Glomerular visceral epithelial cell (primary cell): ENCODE results near the gene MECR.
"Not testable (repeated sequence)": the region's sequence is repeated elsewhere in the genome, so short reads cannot be mapped to it uniquely, and the experiment has no call there.

Experiments used
- DNase-seq: peaks from one replicate; pipeline ENCODE4 v3.0.0-alpha.2; 2016; ENCODE audit errors: extremely low spot score

Gene MECR

GRCh38 chr1:29235955-29236711 lies 5.4 kb upstream of the MECR start, which contains the start of gene PTPRU:
Gene PTPRU, plus strand, starts transcription at chr1:29236522. Its CDS starts 123 bp downstream, at chr1:29236645.
- DNase-seq = peak; percentile 77

- DNase-seq = not testable (repeated sequence)
Observed at GRCh38 chr1:29234881-29235280, 4.1 kb upstream of the MECR start.

GRCh38 chr1:29234471-29234870 lies 3.7 kb upstream of the MECR start:
- DNase-seq = no peak

GRCh38 chr1:29233693-29234092 lies 3.0 kb upstream of the MECR start:
- DNase-seq = no peak

- no peak for DNase-seq
Observed at GRCh38 chr1:29232387-29232786, 1.7 kb upstream of the MECR start.

- DNase-seq = no peak
Observed at GRCh38 chr1:29230204-29230552, 556 bp downstream of the MECR start.

GRCh38 chr1:29227511-29227910 lies 3.2 kb downstream of the MECR start:
- DNase-seq = no peak

GRCh38 chr1:29225361-29225760 lies 5.4 kb downstream of the MECR start:
- DNase-seq = no peak

- DNase-seq = no peak
Observed at GRCh38 chr1:29224356-29224837, 6.3 kb downstream of the MECR start.

- no peak for DNase-seq
Observed at GRCh38 chr1:29223521-29223920, 7.2 kb downstream of the MECR start.

GRCh38 chr1:29222686-29223085 lies 8.0 kb downstream of the MECR start:
- no peak for DNase-seq

- not testable (repeated sequence) for DNase-seq
Observed at GRCh38 chr1:29222260-29222659, 8.5 kb downstream of the MECR start.

GRCh38 chr1:29221296-29221695 lies 9.4 kb downstream of the MECR start:
- no peak for DNase-seq

GRCh38 chr1:29218223-29218622 lies 12.5 kb downstream of the MECR start:
- DNase-seq = no peak

- no peak for DNase-seq
Observed at GRCh38 chr1:29217633-29218032, 13.1 kb downstream of the MECR start.

- DNase-seq = no peak
Observed at GRCh38 chr1:29213055-29213454, 17.7 kb downstream of the MECR start.

GRCh38 chr1:29211086-29212030 lies 19.4 kb downstream of the MECR start:
- no peak for DNase-seq

GRCh38 chr1:29210278-29211085 lies 20.3 kb downstream of the MECR start:
- no peak for DNase-seq

GRCh38 chr1:29209173-29209572 lies 21.6 kb downstream of the MECR start:
- DNase-seq = peak; percentile 29

GRCh38 chr1:29208442-29208841 lies 22.3 kb downstream of the MECR start:
- no peak for DNase-seq

- peak; percentile 95 for DNase-seq
Observed at GRCh38 chr1:29202584-29203340, 28.0 kb downstream of the MECR start.
